ENCODE results near the gene CCDC81. TPM values are rescaled to one million over a fixed set of nuclear protein-coding genes. Genes with fewer than 3 reads are reported as not detected.
A peak's percentile ranks its signal among the peaks of the same experiment; 100 is the strongest.
"Not testable (repeated sequence)": the region's sequence is repeated elsewhere in the genome, so short reads cannot be mapped to it uniquely, and the experiment has no call there.

CCDC81 gene
- under 1 TPM in 1 of 2 donors, not detected in 1; 0.51 TPM for total RNA-seq

DNA sequence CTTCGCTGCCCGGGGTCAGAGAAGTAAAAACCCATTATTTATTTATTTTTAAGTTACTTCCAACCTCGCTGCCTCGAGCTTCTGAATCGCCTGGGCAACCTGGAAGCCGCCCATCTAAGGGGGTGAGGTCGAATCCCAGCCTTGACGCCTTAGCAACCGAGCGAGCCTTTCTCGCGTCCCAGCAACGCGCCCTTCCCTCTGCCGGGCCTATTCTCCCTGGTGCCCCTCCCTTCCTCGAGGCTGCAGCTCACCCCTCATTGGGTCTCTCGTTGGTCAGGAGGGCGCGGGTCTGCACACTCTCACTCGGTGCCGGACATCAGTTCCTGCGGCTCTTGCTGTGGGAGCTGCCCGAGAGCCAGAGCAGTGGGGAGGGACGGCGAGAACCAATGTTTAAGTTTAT lies at the start of gene CCDC81:
CCDC81 (plus strand) TSS at position 302 of the 400 bp plus-strand sequence. CDS start 277 bp downstream, outside the sequence.
- TF ChIP-seq, protein P1, sequence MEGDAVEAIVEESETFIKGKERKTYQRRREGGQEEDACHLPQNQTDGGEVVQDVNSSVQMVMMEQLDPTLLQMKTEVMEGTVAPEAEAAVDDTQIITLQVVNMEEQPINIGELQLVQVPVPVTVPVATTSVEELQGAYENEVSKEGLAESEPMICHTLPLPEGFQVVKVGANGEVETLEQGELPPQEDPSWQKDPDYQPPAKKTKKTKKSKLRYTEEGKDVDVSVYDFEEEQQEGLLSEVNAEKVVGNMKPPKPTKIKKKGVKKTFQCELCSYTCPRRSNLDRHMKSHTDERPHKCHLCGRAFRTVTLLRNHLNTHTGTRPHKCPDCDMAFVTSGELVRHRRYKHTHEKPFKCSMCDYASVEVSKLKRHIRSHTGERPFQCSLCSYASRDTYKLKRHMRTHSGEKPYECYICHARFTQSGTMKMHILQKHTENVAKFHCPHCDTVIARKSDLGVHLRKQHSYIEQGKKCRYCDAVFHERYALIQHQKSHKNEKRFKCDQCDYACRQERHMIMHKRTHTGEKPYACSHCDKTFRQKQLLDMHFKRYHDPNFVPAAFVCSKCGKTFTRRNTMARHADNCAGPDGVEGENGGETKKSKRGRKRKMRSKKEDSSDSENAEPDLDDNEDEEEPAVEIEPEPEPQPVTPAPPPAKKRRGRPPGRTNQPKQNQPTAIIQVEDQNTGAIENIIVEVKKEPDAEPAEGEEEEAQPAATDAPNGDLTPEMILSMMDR (IDR thresholded peaks at IDR 0.05), result no peak
- no peaks in the 10 kb centered on the region for H3K36me3 ChIP-seq
- H3K27me3 ChIP-seq, result no peaks in the 10 kb centered on the region
- H3K4me3 ChIP-seq, result peak within 1 kb of the TSS in 1 of 2 donors; percentile 29
- H3K4me1 ChIP-seq, result no peaks in the 10 kb centered on the region
- no peaks in the 10 kb centered on the region for H3K9me3 ChIP-seq
- DNase-seq (ENCODE audit: low spot score), result no peak
- H3K27ac ChIP-seq, result no peak within 1 kb of the TSS

DNA sequence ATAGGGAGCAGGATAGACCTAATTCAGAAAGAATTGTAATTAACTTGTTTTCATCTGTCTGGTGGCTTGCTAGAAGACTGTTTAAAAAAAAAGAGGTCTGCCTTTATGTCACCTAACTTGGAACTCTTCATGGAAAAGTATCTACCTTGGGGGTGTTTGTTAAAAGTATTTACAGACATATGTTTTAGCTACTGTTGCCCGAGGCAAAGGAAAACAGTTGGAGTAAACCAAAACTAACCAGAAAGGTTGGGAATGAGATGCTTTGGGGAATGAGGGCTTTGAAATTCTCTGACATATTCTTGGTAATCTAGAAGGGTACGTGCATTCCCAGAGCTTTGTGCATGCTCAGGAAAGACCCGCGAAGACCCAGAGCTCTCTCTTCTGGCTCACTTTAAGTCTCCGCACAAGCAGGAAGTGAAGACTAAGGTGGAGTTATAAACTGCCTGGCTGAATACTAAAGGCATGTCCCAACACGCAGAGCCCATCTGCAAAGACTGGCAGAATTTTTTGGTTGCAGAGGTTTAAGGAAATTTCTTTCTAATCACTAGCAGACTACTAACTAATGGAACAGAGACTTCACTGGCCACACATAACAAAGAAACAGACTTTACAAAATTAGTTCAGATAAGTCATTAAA lies 39.4 kb upstream of the CCDC81 start:
- Histone ChIP-seq H3K4me3 (no peak overlapping the region), H3K36me3 (peaks cover 16% of the 10 kb centered on the region), H3K27me3 (no peaks in the 10 kb centered on the region), H3K9me3 (no peaks in the 10 kb centered on the region), H3K4me1 (no peaks in the 10 kb centered on the region), H3K27ac (no peak overlapping the region)
- DNase-seq (ENCODE audit: low spot score), result no peak
- TF ChIP-seq, protein P1 (IDR thresholded peaks at IDR 0.05), result no peak

DNA sequence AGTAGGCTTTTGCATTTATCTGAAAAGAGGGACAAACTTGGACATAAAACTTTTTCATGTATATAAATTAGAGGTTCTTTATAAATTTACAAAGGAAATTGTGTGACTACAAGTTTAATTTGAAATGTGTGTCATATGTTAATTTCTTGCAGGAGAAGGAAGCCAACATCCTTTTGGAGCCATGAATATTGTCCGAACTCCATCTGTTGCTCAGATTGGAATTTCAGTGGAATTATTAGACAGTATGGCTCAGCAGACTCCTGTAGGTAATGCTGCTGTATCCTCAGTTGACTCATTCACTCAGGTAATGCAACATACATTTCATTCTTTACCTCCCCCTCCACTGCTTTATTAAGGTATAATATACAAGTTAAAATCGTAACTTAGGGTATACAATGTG lies 37.5 kb upstream of the CCDC81 start:
- Histone ChIP-seq H3K36me3 (peaks cover 16% of the 10 kb centered on the region), H3K27ac (no peak overlapping the region), H3K4me1 (no peaks in the 10 kb centered on the region), H3K27me3 (no peaks in the 10 kb centered on the region), H3K9me3 (no peaks in the 10 kb centered on the region), H3K4me3 (no peak overlapping the region)
- no peak for DNase-seq (ENCODE audit: low spot score)
- TF ChIP-seq, protein P1 (IDR thresholded peaks at IDR 0.05), result no peak

DNA sequence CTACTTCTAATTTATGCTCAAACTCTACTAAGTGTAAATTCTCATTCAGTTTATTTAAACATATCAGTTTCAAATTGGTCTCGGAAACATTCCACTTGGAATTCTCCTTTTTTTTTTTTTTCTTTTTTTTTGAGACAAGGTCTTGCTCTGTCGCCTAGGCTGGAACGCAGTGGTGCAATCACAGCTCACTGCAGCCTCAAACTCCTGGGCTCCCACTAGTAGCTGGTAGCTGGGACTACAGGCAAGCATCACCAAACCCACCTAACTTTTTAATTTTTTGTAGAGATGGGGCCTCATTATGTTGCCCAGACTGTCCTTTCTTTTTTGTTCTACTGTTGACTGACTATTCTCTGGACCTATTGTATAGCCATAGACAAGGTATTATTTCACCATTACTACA lies 33.3 kb upstream of the CCDC81 start:
- TF ChIP-seq, protein P1 (IDR thresholded peaks at IDR 0.05), result no peak
- no peak overlapping the region for H3K27ac ChIP-seq
- H3K9me3 ChIP-seq, result no peaks in the 10 kb centered on the region
- no peak overlapping the region for H3K4me3 ChIP-seq
- H3K27me3 ChIP-seq, result no peaks in the 10 kb centered on the region
- peaks cover 21% of the 10 kb centered on the region for H3K36me3 ChIP-seq
- no peak for DNase-seq (ENCODE audit: low spot score)
- no peaks in the 10 kb centered on the region for H3K4me1 ChIP-seq

DNA sequence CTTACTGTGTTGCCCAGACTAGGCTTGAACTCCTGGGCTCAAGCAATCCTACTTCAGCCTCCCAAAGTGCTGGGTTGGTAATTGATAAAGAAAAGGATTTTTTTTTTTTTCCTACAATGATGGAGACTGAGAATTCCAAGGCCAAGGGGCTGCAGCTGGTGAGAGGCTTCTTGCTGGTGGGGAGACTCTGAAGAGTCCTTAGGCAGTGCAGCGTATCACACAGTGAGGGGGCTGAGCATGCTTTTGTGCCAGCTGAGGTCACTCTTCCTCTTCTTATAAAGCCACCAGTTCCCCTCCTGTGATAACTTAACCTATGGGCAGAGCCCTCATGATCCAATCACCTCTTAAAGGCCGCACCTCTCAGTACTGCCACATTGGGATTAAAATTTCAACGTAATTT lies 28.2 kb upstream of the CCDC81 start:
- H3K27me3 ChIP-seq, result no peaks in the 10 kb centered on the region
- H3K27ac ChIP-seq, result no peak overlapping the region
- H3K4me3 ChIP-seq, result no peak overlapping the region
- TF ChIP-seq, protein P1 (IDR thresholded peaks at IDR 0.05), result no peak
- no peak for DNase-seq (ENCODE audit: low spot score)
- H3K36me3 ChIP-seq, result peaks cover 16% of the 10 kb centered on the region
- H3K9me3 ChIP-seq, result no peaks in the 10 kb centered on the region
- H3K4me1 ChIP-seq, result no peaks in the 10 kb centered on the region

DNA sequence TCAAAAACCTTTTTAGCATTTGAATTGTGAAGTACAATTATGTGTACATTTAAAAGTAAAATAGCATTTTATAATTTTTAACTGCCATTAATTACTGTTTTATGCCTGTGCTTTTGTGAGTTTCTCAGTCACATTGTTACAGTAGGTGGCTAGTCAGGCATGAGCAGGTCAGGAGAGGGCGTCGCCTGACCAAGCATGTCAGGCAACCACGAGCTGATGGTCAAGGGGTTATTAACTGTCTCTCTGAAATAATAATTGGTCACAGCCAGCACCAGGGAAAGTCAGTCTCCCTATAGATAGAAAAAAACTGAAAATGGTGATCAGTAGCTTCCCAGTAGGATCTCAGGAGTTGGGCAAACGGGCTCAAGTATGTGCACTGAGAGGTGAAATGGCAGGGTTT lies 19.4 kb upstream of the CCDC81 start:
- DNase-seq (ENCODE audit: low spot score), result no peak
- Histone ChIP-seq H3K27ac (no peak overlapping the region), H3K36me3 (no peaks in the 10 kb centered on the region), H3K4me1 (no peaks in the 10 kb centered on the region), H3K27me3 (no peaks in the 10 kb centered on the region), H3K4me3 (no peak overlapping the region), H3K9me3 (no peaks in the 10 kb centered on the region)
- TF ChIP-seq, protein P1 (IDR thresholded peaks at IDR 0.05), result no peak

DNA sequence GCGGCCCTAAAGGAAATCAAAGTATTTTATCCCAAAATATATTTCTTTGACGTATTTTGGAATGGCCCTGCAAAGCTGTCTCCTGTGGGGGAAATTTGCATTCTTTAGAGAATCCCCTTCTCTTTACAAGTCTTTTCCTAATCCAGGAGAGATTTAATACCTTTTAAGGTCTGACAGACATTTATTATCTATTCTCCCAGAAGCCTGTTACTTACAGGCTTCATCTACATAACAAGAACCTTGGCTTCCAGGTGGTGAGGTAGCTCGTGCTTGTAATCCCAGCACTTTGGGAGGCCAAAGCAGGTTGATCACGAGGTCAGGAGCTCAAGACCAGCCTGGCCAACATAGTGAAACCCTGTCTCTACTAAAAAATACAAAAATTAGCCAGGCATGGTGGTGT lies 17.3 kb upstream of the CCDC81 start:
- not testable (repeated sequence) for H3K9me3 ChIP-seq; DNase-seq (ENCODE audit: low spot score); H3K4me1 ChIP-seq

More for the DNA sequence above, 17.3 kb upstream of the CCDC81 start:
- not testable (repeated sequence) for H3K27me3 ChIP-seq, H3K36me3 ChIP-seq, H3K27ac ChIP-seq, H3K4me3 ChIP-seq

Measured in right atrium auricular region (tissue), 2 donors.